Endothelial cell of umbilical vein (primary cell): ENCODE data around the gene CACNA2D1.

ENCODE experiments used
- CTCF ChIP-seq, 2 donors: IDR thresholded peaks; 1 replicate in 1 of 2; 2 replicates in 1 of 2; pipeline ENCODE4 v1.5.1; 2011; ENCODE audit warnings: low read length in 2 of 2, mild to moderate bottlenecking in 2 of 2, moderate library complexity in 2 of 2, control low read depth in 1 of 2, inconsistent platforms in 1 of 2, low read depth in 1 of 2; ENCODE audit not compliant: insufficient read depth in 1 of 2; ENCODE audit errors: extremely low read depth in 1 of 2
- EZH2 ChIP-seq: IDR thresholded peaks from 2 replicates; pipeline ENCODE4 v1.6.1; 2012; ENCODE audit warnings: borderline replicate concordance, low read depth, mild to moderate bottlenecking, moderate library complexity, low read length, inconsistent platforms; ENCODE audit not compliant: severe bottlenecking
- MYC ChIP-seq: IDR thresholded peaks from one replicate; pipeline ENCODE4 v1.6.1; 2011; ENCODE audit warnings: mild to moderate bottlenecking, low read depth, low read length
- TF ChIP-seq, protein P1 (sequence below): IDR thresholded peaks from 2 replicates; pipeline ENCODE4 v1.6.1; 2011; ENCODE audit not compliant: insufficient read depth, insufficient read length

DNA sequence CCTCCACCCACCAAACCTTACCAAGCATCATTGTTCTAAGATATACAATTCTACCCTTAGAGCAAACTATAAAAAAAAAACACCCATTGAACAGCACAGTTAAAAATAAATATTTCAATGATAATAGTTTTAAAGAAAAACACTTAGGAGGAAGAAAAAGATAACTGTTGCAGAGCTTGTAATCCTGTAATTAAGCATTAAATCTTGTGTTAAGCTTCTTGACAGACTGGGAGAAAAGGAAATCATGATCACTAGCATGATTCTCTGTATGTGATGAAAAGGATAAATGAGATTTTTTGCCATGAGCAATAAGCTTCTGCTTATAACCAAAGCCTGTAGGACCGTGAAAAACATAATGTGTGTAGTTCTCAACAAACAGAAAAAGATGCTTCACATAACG is 289.8 kb downstream of the CACNA2D1 start:
- no peak for TF ChIP-seq CTCF (IDR thresholded peaks at IDR 0.05; ENCODE audit: extremely low read depth in 1 of 2, insufficient read depth in 1 of 2, low read depth in 1 of 2, low read length in 2 of 2)
- no peak for TF ChIP-seq MYC
- no peak for TF ChIP-seq EZH2
- TF ChIP-seq, protein P1, sequence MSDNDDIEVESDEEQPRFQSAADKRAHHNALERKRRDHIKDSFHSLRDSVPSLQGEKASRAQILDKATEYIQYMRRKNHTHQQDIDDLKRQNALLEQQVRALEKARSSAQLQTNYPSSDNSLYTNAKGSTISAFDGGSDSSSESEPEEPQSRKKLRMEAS, result no peak
